SK-N-MC (cell line): ENCODE results near the gene ZNF341.

Experiments
- EZH2 ChIP-seq: fragments of 200-600 bp; sonication (generic); IDR thresholded peaks from one replicate; pipeline ENCODE4 v1.6.1; 2017; ENCODE audit warnings: antibody characterized with exemption
- FOXP2 ChIP-seq: optimal IDR thresholded peaks from 2 replicates; pipeline ENCODE3; 2011; ENCODE audit warnings: mild to moderate bottlenecking, moderate library complexity; ENCODE audit not compliant: insufficient read depth; ENCODE audit errors: extremely low read length, control extremely low read depth
- POLR2AphosphoS5 ChIP-seq: IDR thresholded peaks from 2 replicates; pipeline ENCODE4 v1.6.1; 2012; ENCODE audit warnings: mild to moderate bottlenecking, low read depth, low read length, borderline replicate concordance

GRCh38 chr20:33686984-33687366, 44.8 kb upstream of the ZNF341 start:
- TF ChIP-seq POLR2AphosphoS5 (no peak), EZH2 (no peak), FOXP2 (no peak)
